GM21367 (cell line): Measurements from ENCODE around the gene DTWD2.
"Not testable (repeated sequence)": the region's sequence is repeated elsewhere in the genome, so short reads cannot be mapped to it uniquely, and the experiment has no call there.

ENCODE experiments used
- ATAC-seq: cut with Tn5 transposase; IDR thresholded peaks from one replicate; pipeline ENCODE4 v1.9.1; 2021; ENCODE audit not compliant: unreplicated experiment

Gene DTWD2

GRCh38 chr5:118952992-118953651 lies 35.2 kb downstream of the DTWD2 start:
- ATAC-seq, result no peak

DNA sequence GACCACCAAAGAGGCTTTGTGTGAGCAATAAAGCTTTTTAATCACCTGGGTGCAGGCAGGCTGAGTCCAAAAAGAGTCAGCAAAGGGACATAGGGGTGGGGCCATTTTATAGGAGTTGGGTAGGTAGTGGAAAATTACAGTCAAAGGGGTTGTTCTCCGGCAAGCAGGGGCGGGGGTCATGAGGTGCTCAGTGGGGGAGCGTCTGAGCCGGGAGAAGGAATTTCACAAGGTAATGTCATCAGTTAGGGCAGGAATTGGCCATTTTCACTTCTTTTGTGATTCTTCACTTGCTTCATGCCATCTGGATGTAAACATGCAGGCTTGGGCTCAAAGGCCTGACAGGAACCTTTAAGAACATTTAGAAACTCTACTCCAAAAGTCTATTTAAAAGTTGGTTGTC lies 36.0 kb downstream of the DTWD2 start:
- ATAC-seq, result not testable (repeated sequence)

GRCh38 chr5:118950354-118950753 lies 38.0 kb downstream of the DTWD2 start:
- ATAC-seq, result not testable (repeated sequence)

- no peak for ATAC-seq
These were observed 42.1 kb downstream of the DTWD2 start for GRCh38 chr5:118946138-118946800.

GRCh38 chr5:118937393-118938061 lies 50.8 kb downstream of the DTWD2 start:
- no peak for ATAC-seq

- no peak for ATAC-seq
These were observed 54.6 kb downstream of the DTWD2 start for GRCh38 chr5:118933703-118934102.

- no peak for ATAC-seq
These were observed 56.8 kb downstream of the DTWD2 start for GRCh38 chr5:118931564-118931963.

GRCh38 chr5:118924006-118924389 lies 64.3 kb downstream of the DTWD2 start:
- no peak for ATAC-seq

- ATAC-seq, result no peak
These were observed 64.9 kb downstream of the DTWD2 start for GRCh38 chr5:118923295-118924005.

DNA sequence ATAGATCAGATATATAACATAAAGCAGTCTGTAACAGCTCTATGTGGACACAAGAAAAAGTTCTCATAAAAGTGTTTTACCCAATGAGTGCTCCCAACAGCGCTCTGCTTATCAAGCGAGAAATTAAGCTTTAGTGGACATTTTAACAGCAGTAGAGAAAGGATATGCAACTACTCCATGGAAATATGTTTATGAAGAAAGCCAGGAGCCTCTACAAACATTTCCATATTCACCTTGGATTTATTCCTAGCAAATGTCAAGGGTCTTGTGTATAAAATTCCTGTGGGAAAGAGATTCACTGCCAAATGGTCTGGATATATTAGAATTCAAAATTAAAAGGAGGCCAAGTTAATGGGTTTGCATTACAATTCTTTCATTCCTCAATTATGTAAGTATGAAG lies 66.5 kb downstream of the DTWD2 start:
- no peak for ATAC-seq

- ATAC-seq, result no peak
These were observed 69.3 kb downstream of the DTWD2 start for GRCh38 chr5:118919016-118919415.

- ATAC-seq, result no peak
These were observed 70.1 kb downstream of the DTWD2 start for GRCh38 chr5:118918232-118918631.

GRCh38 chr5:118907536-118907935 lies 80.8 kb downstream of the DTWD2 start:
- ATAC-seq, result not testable (repeated sequence)

- ATAC-seq, result no peak
These were observed 81.4 kb downstream of the DTWD2 start for GRCh38 chr5:118906947-118907346.

- no peak for ATAC-seq
These were observed 83.2 kb downstream of the DTWD2 start for GRCh38 chr5:118905196-118905595.

DNA sequence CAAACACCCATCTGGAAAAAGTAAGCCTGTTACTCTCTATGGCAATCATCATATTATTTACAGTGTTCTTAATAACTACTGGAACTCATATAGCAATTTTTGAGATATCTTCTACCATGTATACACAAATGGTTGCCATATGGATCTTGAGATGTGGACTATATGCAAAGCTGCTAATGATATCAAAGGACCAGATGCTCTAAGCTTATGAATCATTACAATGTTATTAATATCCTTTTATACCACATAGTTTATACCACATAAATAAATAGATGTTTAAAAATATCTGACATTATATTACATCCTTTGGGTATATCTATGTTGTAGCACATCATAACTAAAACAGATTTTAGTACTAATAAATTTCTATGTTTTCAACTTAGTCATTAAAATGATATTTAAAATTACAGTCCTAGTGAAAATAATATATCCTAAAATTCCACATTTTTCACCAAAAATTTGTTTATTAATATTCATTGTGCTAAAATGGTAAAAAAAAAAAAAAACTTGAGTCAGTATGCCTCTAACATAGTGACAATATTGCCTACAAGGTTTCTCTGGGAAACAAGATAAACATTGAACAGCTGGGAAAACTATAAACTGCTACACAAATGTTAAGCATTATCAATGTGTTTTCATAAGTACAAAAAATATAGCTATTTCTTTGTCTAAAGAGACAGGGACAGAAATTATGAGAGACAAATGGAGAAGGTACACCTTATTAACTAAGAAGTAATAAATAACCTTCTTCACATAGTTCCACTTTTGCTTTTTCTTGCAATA lies 85.5 kb downstream of the DTWD2 start:
- no peak for ATAC-seq

DNA sequence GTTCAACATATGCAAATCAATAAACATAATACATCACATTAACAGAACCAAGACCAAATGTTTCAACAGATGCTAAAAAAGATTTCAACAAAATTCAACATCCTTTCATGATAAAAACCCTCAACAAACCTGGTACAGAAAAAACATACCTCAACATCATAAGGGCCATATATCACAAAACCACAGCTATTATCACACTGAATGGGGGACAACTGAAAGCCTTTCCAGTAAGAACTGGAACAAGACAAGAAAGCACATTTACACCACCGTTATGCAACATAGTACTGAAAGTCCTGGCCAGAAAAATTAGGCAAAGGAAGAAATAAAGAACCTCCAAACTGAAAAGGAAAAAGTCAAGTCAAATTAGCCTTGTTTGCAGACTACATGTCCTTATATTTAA lies 93.6 kb downstream of the DTWD2 start:
- ATAC-seq, result no peak

DNA sequence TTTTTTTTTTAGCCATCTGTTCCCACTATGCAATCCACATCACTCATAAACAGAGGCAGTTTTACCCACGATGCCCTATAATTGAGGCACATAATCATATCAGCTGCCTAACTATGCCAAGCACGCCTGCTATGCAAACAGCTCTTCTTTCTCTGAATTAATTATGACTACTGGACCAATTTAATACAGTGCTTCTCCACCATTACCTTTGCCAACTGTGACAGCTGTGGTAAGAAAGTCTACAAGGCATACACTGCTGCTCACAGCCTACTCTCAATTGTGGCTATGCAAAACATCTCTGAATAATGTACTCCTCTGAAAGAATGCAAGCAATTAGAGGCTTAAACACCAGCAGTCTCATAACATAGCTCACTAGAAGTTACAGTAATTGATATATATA lies 97.1 kb downstream of the DTWD2 start:
- ATAC-seq, result no peak

DNA sequence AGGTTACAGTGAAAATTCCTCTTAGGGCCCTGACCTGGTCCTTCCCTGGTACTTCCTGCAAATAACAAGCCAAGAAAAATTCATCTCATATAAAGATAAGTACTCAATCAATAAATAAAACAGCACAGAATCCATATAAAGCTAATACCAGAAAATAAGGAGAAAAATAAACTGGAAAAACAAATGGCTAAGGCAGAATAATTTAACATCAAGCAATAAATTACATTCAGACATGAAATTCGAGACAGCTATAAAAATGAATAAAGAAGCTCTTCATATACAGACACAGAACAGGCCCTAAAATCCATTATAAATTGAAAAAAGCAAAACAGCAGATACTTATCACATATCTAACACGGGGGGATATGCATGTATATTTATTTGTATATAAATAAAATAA lies 99.2 kb downstream of the DTWD2 start:
- no peak for ATAC-seq

- ATAC-seq, result no peak
These were observed 99.8 kb downstream of the DTWD2 start for GRCh38 chr5:118888556-118888955.

DNA sequence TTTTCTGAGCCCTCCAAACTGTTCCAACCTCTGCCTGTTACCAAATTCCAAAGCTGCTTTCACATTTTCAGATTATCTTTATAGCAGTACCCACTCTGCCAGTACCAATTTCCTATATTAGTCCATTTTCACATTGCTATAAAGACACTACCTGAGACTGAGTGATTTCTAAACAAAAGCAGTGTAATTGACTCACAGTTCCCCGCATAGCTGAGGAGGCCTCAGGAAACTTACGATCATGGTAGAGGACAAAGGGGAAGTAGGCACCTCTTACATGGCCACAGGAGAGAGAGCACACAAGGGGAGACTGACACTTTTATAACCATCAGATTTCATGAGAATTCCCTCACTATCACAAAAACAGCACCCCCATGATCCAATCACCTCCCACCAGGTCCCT lies 105.0 kb downstream of the DTWD2 start:
- ATAC-seq, result no peak
